HG03378 (cell line): ENCODE results near the gene LGALSL.

Experiments used
- ATAC-seq: cut with Tn5 transposase; IDR thresholded peaks from one replicate; pipeline ENCODE4 v1.9.1; 2021; ENCODE audit warnings: mild to moderate bottlenecking, moderate library complexity; ENCODE audit not compliant: unreplicated experiment

The LGALSL gene

DNA sequence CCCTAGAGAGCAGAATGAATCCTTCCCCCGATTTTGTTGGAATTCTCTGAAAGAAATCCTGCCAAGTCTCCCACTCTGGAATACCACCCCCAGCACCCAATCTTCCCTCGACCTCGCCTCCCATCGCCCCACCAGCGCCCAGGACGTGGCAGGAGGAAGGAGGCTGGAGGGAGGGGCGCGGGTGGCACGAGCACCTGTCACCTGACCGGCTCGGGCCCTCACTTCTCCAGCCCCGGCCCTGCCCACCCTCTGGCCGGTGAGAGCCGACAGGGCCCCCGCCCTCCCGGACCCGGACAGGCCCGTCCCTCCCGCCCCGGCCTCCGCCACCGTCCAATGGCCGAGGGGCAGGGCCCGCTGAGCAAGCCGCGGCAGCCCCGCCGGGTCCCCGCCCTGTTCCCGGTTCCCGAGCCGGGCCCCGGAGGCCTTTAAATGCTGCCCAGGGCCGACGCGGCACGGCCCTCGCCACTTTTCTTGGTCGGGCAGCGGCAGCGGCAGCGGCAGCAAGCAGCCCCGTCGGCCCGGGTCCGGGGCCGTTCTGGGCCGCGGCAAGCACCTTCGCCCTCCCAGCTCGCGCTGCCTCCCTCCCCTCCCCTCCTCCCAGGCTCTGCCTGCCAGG lies at the start of gene LGALSL:
Gene LGALSL, plus strand, starts transcription at position 393 of the 616 bp plus-strand sequence. CDS start 384 bp downstream, outside the sequence.
- ATAC-seq = peak; percentile 53

GRCh38 chr2:64404743-64405142 lies 49.2 kb upstream of the LGALSL start:
- no peak for ATAC-seq

GRCh38 chr2:64405581-64406406 lies 48.2 kb upstream of the LGALSL start:
- no peak for ATAC-seq

GRCh38 chr2:64406407-64406774 lies 47.6 kb upstream of the LGALSL start:
- ATAC-seq = no peak

DNA sequence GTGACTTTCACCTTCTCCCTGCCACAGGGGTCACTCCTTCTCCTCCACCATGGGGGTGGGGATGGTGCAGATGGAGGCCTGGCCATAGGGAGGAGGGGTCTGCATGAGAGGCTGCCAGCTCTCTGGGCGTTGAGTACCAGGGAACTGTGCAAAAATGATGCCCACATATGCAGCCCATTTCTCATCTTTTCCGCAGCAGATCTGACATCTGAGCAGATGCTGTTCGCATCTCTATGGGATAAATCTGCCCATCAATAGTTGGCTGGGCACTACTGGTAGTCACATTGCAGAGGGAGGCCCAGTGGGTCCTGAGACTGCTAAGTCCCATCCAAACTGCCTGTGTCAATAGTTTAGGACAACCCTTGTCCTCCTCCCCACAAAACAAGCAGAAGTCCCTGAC lies 45.9 kb upstream of the LGALSL start:
- ATAC-seq = no peak

DNA sequence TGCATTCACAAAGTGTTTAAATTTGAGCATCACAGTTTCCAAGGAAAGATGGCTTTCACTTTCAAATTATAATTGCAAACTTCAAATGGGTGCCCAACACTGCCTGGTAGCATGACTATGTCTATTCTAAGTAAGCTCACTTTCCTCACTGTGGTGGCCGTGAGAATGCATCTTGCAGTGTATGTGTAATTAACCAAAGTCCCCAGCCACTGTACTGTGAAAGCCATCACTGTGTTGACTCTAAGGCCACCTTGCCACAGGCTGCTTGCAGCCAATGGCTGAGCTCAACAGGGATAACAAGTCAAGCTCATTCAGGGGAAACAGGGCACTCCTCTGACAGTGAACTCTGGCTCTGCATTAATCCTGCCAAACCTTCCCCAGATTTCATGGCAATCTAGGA lies 43.3 kb upstream of the LGALSL start:
- ATAC-seq = no peak

- no peak for ATAC-seq
Observed at GRCh38 chr2:64412671-64413070, 41.3 kb upstream of the LGALSL start.

- no peak for ATAC-seq
Observed at GRCh38 chr2:64414736-64415435, 39.1 kb upstream of the LGALSL start.

GRCh38 chr2:64417624-64418023 lies 36.3 kb upstream of the LGALSL start:
- ATAC-seq = no peak

DNA sequence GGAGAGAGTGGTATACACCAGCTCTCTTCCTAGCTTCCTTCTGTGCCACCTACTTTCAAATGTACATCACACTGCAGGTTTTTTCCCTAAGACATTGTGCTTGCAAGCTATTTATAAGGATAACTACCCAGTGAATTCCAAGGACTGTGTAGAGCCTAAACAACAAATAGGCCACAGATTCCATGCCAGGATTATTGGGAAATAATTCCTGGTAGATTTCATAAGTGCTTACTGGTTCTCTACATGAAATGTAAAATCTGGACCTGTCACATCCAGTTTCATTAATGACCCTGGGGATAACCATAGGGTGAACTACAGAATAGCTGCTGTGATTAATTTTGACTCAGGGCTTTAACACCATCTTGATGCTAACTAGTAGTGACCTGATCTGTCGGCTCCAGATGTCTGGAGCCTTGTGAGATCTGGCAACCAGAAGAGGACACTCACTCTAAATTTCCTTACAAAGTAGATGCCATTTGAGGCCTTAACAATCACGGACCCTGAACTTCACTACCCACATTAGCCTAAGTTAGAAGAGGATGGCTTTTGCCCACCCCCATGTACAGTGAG lies 34.3 kb upstream of the LGALSL start:
- no peak for ATAC-seq

GRCh38 chr2:64420677-64421076 lies 33.3 kb upstream of the LGALSL start:
- no peak for ATAC-seq

- no peak for ATAC-seq
Observed at GRCh38 chr2:64421201-64421600, 32.8 kb upstream of the LGALSL start.

DNA sequence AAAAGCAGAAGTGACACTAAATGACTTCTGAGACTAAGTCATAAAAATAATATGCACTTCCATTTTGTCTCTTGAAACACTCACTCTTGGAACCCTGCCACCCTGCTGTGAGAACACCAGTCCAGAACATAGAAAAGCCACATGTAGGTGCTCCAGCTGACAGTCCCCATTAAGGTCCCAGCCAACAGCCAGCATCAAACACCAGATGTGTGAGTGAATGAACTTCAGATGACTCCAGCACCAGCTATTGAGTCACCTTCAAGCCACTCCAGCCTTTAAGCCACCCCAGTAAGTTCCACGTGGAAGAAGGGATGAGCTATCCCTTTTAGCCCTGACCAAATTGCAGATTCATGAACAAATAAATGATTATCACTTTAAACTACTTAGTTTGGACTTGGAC lies 31.5 kb upstream of the LGALSL start:
- ATAC-seq = no peak

- ATAC-seq = no peak
Observed at GRCh38 chr2:64423303-64423702, 30.7 kb upstream of the LGALSL start.

DNA sequence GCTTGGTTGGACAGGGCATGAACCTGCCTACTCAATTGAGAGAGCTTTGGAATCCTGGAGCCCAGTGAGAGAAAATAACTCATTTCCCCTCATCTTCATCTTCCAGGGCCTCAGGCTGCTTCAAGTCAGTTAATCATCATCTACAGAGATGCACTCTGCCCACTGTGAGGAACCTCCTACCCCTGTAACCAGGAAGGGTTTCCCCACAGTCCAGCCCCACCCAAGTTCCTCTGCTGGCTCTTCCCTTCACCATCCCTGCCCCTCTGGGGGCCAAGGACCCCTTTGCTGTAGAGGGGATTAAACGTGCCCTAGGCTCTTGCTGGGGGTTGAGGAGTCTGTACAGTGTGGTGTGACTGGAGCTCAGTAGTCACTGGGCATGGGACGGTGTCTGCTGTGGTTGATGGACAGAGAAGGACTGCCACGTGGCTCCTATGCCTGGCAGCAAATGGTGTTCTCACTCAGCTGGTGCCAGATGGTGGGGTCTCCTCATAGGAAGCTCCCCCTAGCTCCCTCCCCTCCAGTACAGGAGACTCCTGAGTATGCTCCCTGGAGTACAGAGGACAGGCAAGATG lies 29.5 kb upstream of the LGALSL start:
- no peak for ATAC-seq

GRCh38 chr2:64426183-64426952 lies 27.6 kb upstream of the LGALSL start:
- no peak for ATAC-seq

DNA sequence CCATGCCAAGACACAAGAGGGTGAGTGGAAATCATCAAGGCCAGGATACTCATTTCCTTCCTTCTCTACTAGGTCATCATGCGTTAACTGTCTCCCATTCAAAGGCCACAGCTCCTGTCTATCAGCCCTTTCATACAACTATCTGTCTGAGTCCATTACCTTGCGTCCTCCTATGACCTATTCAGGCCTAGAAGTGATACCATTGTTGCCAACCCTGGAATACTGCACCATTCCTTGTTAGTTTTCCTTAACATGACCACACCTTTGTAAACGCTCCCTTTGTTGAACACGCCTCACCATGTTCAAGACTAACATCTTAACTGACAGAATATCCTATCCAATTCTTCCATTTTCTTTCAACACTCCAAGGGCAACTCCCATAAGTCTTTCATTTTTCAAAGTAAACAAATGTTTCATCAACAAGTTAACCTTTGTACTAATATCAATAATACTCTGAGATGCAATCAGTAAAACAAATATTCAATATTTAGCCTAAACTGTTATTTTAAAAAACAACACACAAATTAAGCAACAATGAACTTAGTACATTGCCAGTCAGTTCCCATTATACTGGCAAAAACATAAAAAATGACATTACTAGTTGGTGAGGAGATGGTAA lies 19.8 kb upstream of the LGALSL start:
- ATAC-seq = no peak

GRCh38 chr2:64437883-64438282 lies 16.1 kb upstream of the LGALSL start:
- ATAC-seq = no peak

DNA sequence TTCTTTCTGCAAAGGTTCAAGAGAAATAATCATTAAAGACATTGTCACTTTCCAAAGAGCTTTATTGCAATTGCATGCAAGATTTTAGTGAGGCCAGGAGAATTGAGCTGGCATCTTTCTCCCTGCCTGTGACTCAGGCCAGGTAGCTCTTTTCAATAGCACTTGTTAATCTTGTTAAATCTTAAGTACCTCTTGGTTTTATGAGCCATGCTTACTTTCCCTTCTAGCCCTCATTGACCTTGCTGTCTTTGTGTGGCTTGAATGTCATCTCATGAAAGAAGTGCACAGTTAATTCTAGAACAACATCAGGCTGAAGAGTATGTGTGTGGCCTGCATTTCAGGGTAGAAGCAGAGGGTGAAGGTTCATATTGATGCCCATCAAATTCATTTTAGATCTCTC lies 14.8 kb upstream of the LGALSL start:
- ATAC-seq = no peak

GRCh38 chr2:64440843-64441242 lies 13.1 kb upstream of the LGALSL start:
- ATAC-seq = no peak
